Endothelial cell of umbilical vein (primary cell): Measurements from ENCODE around the gene WBP4. TPM values are rescaled to one million over a fixed set of nuclear protein-coding genes. Genes with fewer than 3 reads are reported as not detected.

Experiments used
- BruUV-seq: library from RNA; stranded (reverse); fragments of 400-500 nt; replicated peaks from 2 replicates; lab custom pipeline; 2021; lab: Mats Ljungman, UMichigan
- CTCF ChIA-PET: fragments of 300-600, 350-600 bp; sonication (Branson Sonifier 250); formaldehyde crosslinking; loops from one replicate; lab custom pipeline; 2021; ENCODE audit warnings: antibody characterized with exemption, inconsistent platforms; lab: Charles Lee
- POLR2A ChIA-PET: fragments of 300-600, 350-600 bp; sonication (Branson Sonifier 250); formaldehyde crosslinking; loops from one replicate; lab custom pipeline; 2021; ENCODE audit warnings: antibody characterized with exemption, inconsistent platforms; lab: Charles Lee
- DNase-seq: peaks from one replicate; pipeline ENCODE4 v3.0.0-alpha.2; 2011; ENCODE audit warnings: low read depth, low spot score
- FAIRE-seq: peaks from 2 replicates; lab custom pipeline; 2011; peaks lifted over from hg19 to GRCh38; lab: Jason Lieb, UNC
- H2AFZ ChIP-seq: 2 replicates; pipeline ENCODE4 v1.6.0; 2012; ENCODE audit warnings: low read depth, low read length, control low read depth, inconsistent platforms
- H3K27ac ChIP-seq: 2 replicates; pipeline ENCODE4 v1.5.1; 2011; ENCODE audit warnings: low read depth, mild to moderate bottlenecking, control low read depth, low read length, moderate library complexity; ENCODE audit not compliant: insufficient read depth
- H3K27me3 ChIP-seq, 2 experiments: 2 replicates each; pipeline versions ENCODE4 v1.6.0 to v1.6.1; 2011; ENCODE audit warnings: low read length in 2 of 2, mixed read lengths in 1 of 2; ENCODE audit not compliant: control insufficient read depth in 2 of 2, insufficient read depth in 2 of 2
- H3K36me3 ChIP-seq, 2 experiments: 2 replicates in 1 of 2; 3 replicates in 1 of 2; pipeline ENCODE4 v1.5.1; 2011; ENCODE audit warnings: low read length in 2 of 2, mild to moderate bottlenecking in 1 of 2, moderate library complexity in 1 of 2; ENCODE audit not compliant: control insufficient read depth in 2 of 2, insufficient read depth in 2 of 2; ENCODE audit errors: extremely low read depth in 1 of 2
- H3K4me1 ChIP-seq: 3 replicates; pipeline ENCODE4 v1.5.1; 2011; ENCODE audit warnings: mild to moderate bottlenecking, low read length; ENCODE audit not compliant: control insufficient read depth, insufficient read depth; ENCODE audit errors: extremely low read depth
- H3K4me2 ChIP-seq: 2 replicates; pipeline ENCODE4 v1.6.1; 2011; ENCODE audit warnings: low read length, control low read depth, mixed read lengths; ENCODE audit not compliant: insufficient read depth
- H3K4me3 ChIP-seq, 3 experiments: fragments of 200-600 bp in 1 of 3; sonication (generic), shearing (Covaris generic) in 1 of 3; replicated peaks in 1 of 3; 2 replicates each; pipeline ENCODE4 v1.5.1; 2011 to 2016; ENCODE audit warnings: control low read depth in 3 of 3, low read length in 3 of 3, mild to moderate bottlenecking in 2 of 3, inconsistent platforms in 1 of 3, low read depth in 1 of 3, moderate library complexity in 1 of 3; ENCODE audit not compliant: insufficient read depth in 1 of 3
- H3K79me2 ChIP-seq: 2 replicates; pipeline ENCODE4 v1.6.0; 2012; ENCODE audit warnings: low read length, inconsistent platforms; ENCODE audit not compliant: control insufficient read depth, insufficient read depth
- H3K9ac ChIP-seq: replicated peaks from 2 replicates; pipeline ENCODE3; 2011; ENCODE audit warnings: low read length, control low read depth; ENCODE audit not compliant: insufficient read depth; ENCODE audit errors: extremely low read depth
- H3K9me1 ChIP-seq: replicated peaks from 3 replicates; pipeline ENCODE4 v1.6.0; 2011; ENCODE audit warnings: mild to moderate bottlenecking, low read length; ENCODE audit not compliant: control insufficient read depth, insufficient read depth; ENCODE audit errors: extremely low read depth
- H3K9me3 ChIP-seq: replicated peaks from 2 replicates; pipeline ENCODE4 v1.5.1; 2012; ENCODE audit warnings: low read length, inconsistent platforms; ENCODE audit not compliant: control insufficient read depth, insufficient read depth
- H4K20me1 ChIP-seq: replicated peaks from 2 replicates; pipeline ENCODE3; 2011; ENCODE audit warnings: mild to moderate bottlenecking, low read length; ENCODE audit not compliant: control insufficient read depth, insufficient read depth; ENCODE audit errors: extremely low read depth
- CTCF ChIP-seq, 2 donors: IDR thresholded peaks; 1 replicate in 1 of 2; 2 replicates in 1 of 2; pipeline ENCODE4 v1.5.1; 2011; ENCODE audit warnings: low read length in 2 of 2, mild to moderate bottlenecking in 2 of 2, moderate library complexity in 2 of 2, control low read depth in 1 of 2, inconsistent platforms in 1 of 2, low read depth in 1 of 2; ENCODE audit not compliant: insufficient read depth in 1 of 2; ENCODE audit errors: extremely low read depth in 1 of 2
- EZH2 ChIP-seq: IDR thresholded peaks from 2 replicates; pipeline ENCODE4 v1.6.1; 2012; ENCODE audit warnings: borderline replicate concordance, low read depth, mild to moderate bottlenecking, moderate library complexity, low read length, inconsistent platforms; ENCODE audit not compliant: severe bottlenecking
- FOS ChIP-seq: IDR thresholded peaks from 2 replicates; pipeline ENCODE4 v1.6.1; 2011; ENCODE audit warnings: mild to moderate bottlenecking, low read length, moderate library complexity, borderline replicate concordance; ENCODE audit not compliant: insufficient read depth
- MAX ChIP-seq: IDR thresholded peaks from 2 replicates; pipeline ENCODE4 v1.6.1; 2011; ENCODE audit not compliant: insufficient read depth, insufficient read length
- MYC ChIP-seq: IDR thresholded peaks from one replicate; pipeline ENCODE4 v1.6.1; 2011; ENCODE audit warnings: mild to moderate bottlenecking, low read depth, low read length
- dilution Hi-C: fragments of 300-500 bp; cut with MboI; formaldehyde crosslinking; loops from one replicate; pipeline ENCODE4 v1.15.0; 2019; ENCODE audit warnings: low sequenced_read_pairs; ENCODE audit not compliant: extremely low pct_ligation_motif_present
- intact Hi-C: fragments of 100-400 bp; cut with micrococcal nuclease; formaldehyde crosslinking; loops from one replicate; pipeline ENCODE4 v1.10.0; 2022
- polyA plus RNA-seq, 4 experiments: library from polyadenylated mRNA; depleted of rRNA in 3 of 4; stranded (reverse) in 3 of 4; unstranded in 1 of 4; fragments of >200 nt; gene quantifications; 2 replicates each; pipeline versions ENCODE4 v1.2.1 to v1.2.3, GENCODE V29; 2011 to 2012; ENCODE audit warnings: missing spikeins in 1 of 4
- total RNA-seq: library from RNA; stranded (reverse); gene quantifications from 2 replicates; pipeline ENCODE4 v1.2.3, GENCODE V29; 2021

The WBP4 gene
- total and polyA plus RNA-seq, 2 donors (not counting 3 experiments of a cell fraction or from before 2014, with no cell fraction given) = 4.3 to 14.8 TPM

DNA sequence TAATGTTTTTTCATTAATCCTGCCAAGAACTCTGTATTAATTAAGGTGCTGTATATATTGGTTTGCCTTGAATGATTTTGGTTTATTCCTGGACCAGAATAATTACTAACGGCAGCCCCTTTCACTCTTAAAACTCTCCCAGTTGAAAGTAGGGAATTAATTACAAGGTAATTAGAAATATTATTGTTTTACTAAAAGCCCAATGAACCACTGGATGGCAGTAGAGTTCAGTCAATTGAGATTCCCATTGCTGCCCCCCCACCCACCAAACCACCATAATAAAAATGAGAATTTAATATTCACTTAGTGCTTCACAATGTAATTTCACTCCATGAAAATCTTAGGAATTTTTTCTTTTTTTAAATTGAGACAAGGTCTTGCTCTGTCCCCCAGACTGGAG, 13.7 kb downstream of the WBP4 start:
- peak; percentile 31 to 33 for TF ChIP-seq CTCF (IDR thresholded peaks at IDR 0.05; ENCODE audit: extremely low read depth in 1 of 2, insufficient read depth in 1 of 2, low read depth in 1 of 2, low read length in 2 of 2)
- no peak for TF ChIP-seq MYC
- no peak for TF ChIP-seq MAX
- no peak for TF ChIP-seq FOS
- no peak for TF ChIP-seq EZH2
- BruUV-seq = no TSS peak
- Histone ChIP-seq H3K4me3 (no peak overlapping the region), H3K27ac (peak overlapping the region; percentile 2), H3K27me3 (no peaks in the 10 kb centered on the region), H3K4me2 (no peak overlapping the region), H2AFZ (no peak overlapping the region), H3K9ac (no peak overlapping the region), H3K9me3 (no peaks in the 10 kb centered on the region), H3K36me3 (peaks cover 13 to 24% of the 10 kb centered on the region in 2 experiments), H3K79me2 (no peaks in the 10 kb centered on the region), H3K4me1 (peaks cover 9% of the 10 kb centered on the region), H3K9me1 (no peaks in the 10 kb centered on the region), H4K20me1 (no peaks in the 10 kb centered on the region)
- CTCF ChIA-PET = interaction anchor here (1.3 to 2.1 kb wide), 8 partner anchors 11 to 578 kb away, joined by 4 to 37 read pairs (median 6); no protein-coding TSS in a partner anchor
- FAIRE-seq (peak; percentile 68), DNase-seq (peak; percentile 51)
- POLR2A ChIA-PET = no interaction called here
- intact Hi-C loops = loop anchor here (1.0 to 10.0 kb wide), 3 partner anchors 120 to 577 kb away; partner anchors contain the start of gene KBTBD7
- dilution Hi-C loops = no loop called here
